Right lobe of liver (tissue), 6 donors: ENCODE results near the gene CCSAP. TPM values are rescaled to one million over a fixed set of nuclear protein-coding genes. Genes with fewer than 3 reads are reported as not detected.

Experiments used
- ATAC-seq, 4 donors: fragments of 200-7000 bp; cut with Tn5 transposase; one replicate each; pipeline ENCODE4 v1.9.1; 2020; ENCODE audit warnings: mild to moderate bottlenecking in 4 of 4, moderate library complexity in 4 of 4
- DNase-seq, 3 donors: peaks; one replicate each; pipeline ENCODE4 v3.0.0-alpha.2; 2020
- H3K27ac ChIP-seq, 3 donors: fragments of 200-600 bp; one replicate each; pipeline ENCODE4 v1.8.0; 2022
- H3K27me3 ChIP-seq, 2 donors: fragments of 200-600 bp; one replicate each; pipeline ENCODE4 v1.8.0; 2022
- H3K36me3 ChIP-seq, 4 donors: fragments of 200-600 bp; sonication (generic) in 1 of 4; one replicate each; pipeline versions ENCODE4 v1.5.1 to v1.8.0; 2017 to 2022; ENCODE audit warnings: control low read depth in 1 of 4
- H3K4me1 ChIP-seq, 4 donors: fragments of 200-600 bp; sonication (generic) in 1 of 4; one replicate each; pipeline versions ENCODE4 v1.5.1 to v1.8.0; 2017 to 2022; ENCODE audit warnings: control low read depth in 1 of 4
- H3K4me3 ChIP-seq, 3 donors: fragments of 200-600 bp; one replicate each; pipeline ENCODE4 v1.8.0; 2022
- H3K9me3 ChIP-seq, 4 donors: fragments of 200-600 bp; sonication (generic) in 1 of 4; one replicate each; pipeline versions ENCODE4 v1.5.1 to v1.8.0; 2017 to 2022; ENCODE audit warnings: control low read depth in 1 of 4
- CTCF ChIP-seq, 4 donors: fragments of 200-600 bp in 3 of 4; fragments of 450-650 bp in 1 of 4; IDR thresholded peaks; one replicate each; pipeline versions ENCODE4 v1.5.1 to v1.8.0; 2016 to 2022; ENCODE audit warnings: antibody characterized with exemption in 4 of 4, mild to moderate bottlenecking in 2 of 4
- POLR2A ChIP-seq: fragments of 450-650 bp; IDR thresholded peaks from one replicate; pipeline ENCODE4 v1.6.1; 2017; ENCODE audit warnings: antibody characterized with exemption, mild to moderate bottlenecking
- WGBS: methylation state at CpG from one replicate; pipeline ENCODE4 v1.1.6; 2018; ENCODE audit warnings: low coverage, low lambda C conversion rate; ENCODE audit not compliant: insufficient coverage; ENCODE audit errors: missing lambda C conversion rate; 5-methylcytosine and 5-hydroxymethylcytosine counted together
- intact Hi-C, 2 donors: fragments of 100-400 bp; cut with DNase I; formaldehyde crosslinking; loops; one replicate each; pipeline versions ENCODE4 v1.11.2 to v1.14.1; 2022
- total RNA-seq, 6 experiments: library from RNA; depleted of rRNA in 2 of 6; stranded (reverse); fragments of >200 nt in 2 of 6; fragmentation: NEBNext Ultra II Directional in 3 of 6; extraction: Animal tissue kit (Norgen Biotek cat#: 25700) in 3 of 6; gene quantifications; one replicate each; pipeline versions ENCODE4 v1.1.0 to v1.2.4, GENCODE V29; 2016 to 2023
- donor health status: DM: no; HTN: yes; CAD: no.
- donor health status: DM: no; HTN: no; CAD: no.
- donor health status: DM: no; HTN: no; CAD: no.
- donor health status: DM: no; HTN: yes; CAD: no.
- donor health status: DM: no; HTN: yes; CAD: no.

CCSAP gene
- total RNA-seq, 6 experiments from 2014 or later, result 1.4 to 3.2 (median 1.7) TPM

GRCh38 chr1:229309074-229309473, 33.8 kb downstream of the CCSAP start:
- H3K27me3 ChIP-seq, result no peaks in the 10 kb centered on the region
- TF ChIP-seq POLR2A (no peak), CTCF (IDR thresholded peaks at IDR 0.05) (no peak)
- H3K27ac ChIP-seq, result no peak overlapping the region
- no peaks in the 10 kb centered on the region for H3K9me3 ChIP-seq
- DNase-seq, result no peak
- intact Hi-C loops, result no loop called here
- H3K36me3 ChIP-seq, result peaks cover 0 to 27% (median 15%) of the 10 kb centered on the region in 4 donors
- no peak for ATAC-seq
- 50% methylated on average over 1 of the region's 1 CpG for WGBS
- no peak overlapping the region for H3K4me3 ChIP-seq
- H3K4me1 ChIP-seq, result peaks cover 0 to 17% (median 4%) of the 10 kb centered on the region in 4 donors

GRCh38 chr1:229305392-229305791, 37.5 kb downstream of the CCSAP start:
- peaks cover 0 to 59% (median 16%) of the 10 kb centered on the region in 4 donors for H3K36me3 ChIP-seq
- WGBS, result 62% methylated on average over 2 of the region's 2 CpGs

GRCh38 chr1:229303855-229304254, 39.0 kb downstream of the CCSAP start:
- Histone ChIP-seq H3K9me3 (no peaks in the 10 kb centered on the region), H3K4me3 (no peak overlapping the region), H3K27me3 (no peaks in the 10 kb centered on the region), H3K27ac (no peak overlapping the region), H3K4me1 (peaks cover 0 to 17% (median 0%) of the 10 kb centered on the region in 4 donors), H3K36me3 (peaks cover 0 to 73% (median 20%) of the 10 kb centered on the region in 4 donors)
- no peak for TF ChIP-seq POLR2A
- intact Hi-C loops, result no loop called here
- ATAC-seq (no peak), DNase-seq (no peak)
- WGBS, result 92% methylated on average over 4 of the region's 4 CpGs

More at GRCh38 chr1:229305392-229305791, 37.5 kb downstream of the CCSAP start:
- TF ChIP-seq POLR2A (no peak), CTCF (IDR thresholded peaks at IDR 0.05) (no peak)
- Histone ChIP-seq H3K27me3 (no peaks in the 10 kb centered on the region), H3K9me3 (no peaks in the 10 kb centered on the region), H3K4me3 (no peak overlapping the region), H3K4me1 (peaks cover 0 to 10% (median 0%) of the 10 kb centered on the region in 4 donors), H3K27ac (no peak overlapping the region)
- no peak for DNase-seq
- intact Hi-C loops, result no loop called here
- no peak for ATAC-seq

- ATAC-seq (no peak), DNase-seq (no peak)
- Histone ChIP-seq H3K4me3 (no peak overlapping the region), H3K27me3 (no peaks in the 10 kb centered on the region), H3K27ac (no peak overlapping the region), H3K9me3 (no peaks in the 10 kb centered on the region), H3K36me3 (peaks cover 0 to 74% (median 19%) of the 10 kb centered on the region in 4 donors), H3K4me1 (peaks cover 0 to 18% (median under 1%) of the 10 kb centered on the region in 4 donors)
- intact Hi-C loops, result no loop called here
- WGBS, result 91% methylated on average over 8 of the region's 8 CpGs
- no peak for TF ChIP-seq CTCF (IDR thresholded peaks at IDR 0.05)
- TF ChIP-seq POLR2A, result no peak
These were observed 40.1 kb downstream of the CCSAP start for GRCh38 chr1:229302740-229303139.

GRCh38 chr1:229300099-229300757, 42.6 kb downstream of the CCSAP start:
- H3K27ac ChIP-seq, result no peak overlapping the region
- DNase-seq, result no peak
- intact Hi-C loops, result no loop called here
- TF ChIP-seq CTCF (IDR thresholded peaks at IDR 0.05) (no peak), POLR2A (no peak)
- H3K36me3 ChIP-seq, result peaks cover 0 to 59% (median 16%) of the 10 kb centered on the region in 4 donors
- H3K27me3 ChIP-seq, result no peaks in the 10 kb centered on the region
- H3K4me1 ChIP-seq, result peaks cover 0 to 18% (median 2%) of the 10 kb centered on the region in 4 donors
- H3K4me3 ChIP-seq, result no peak overlapping the region
- 95% methylated on average over 6 of the region's 6 CpGs for WGBS
- H3K9me3 ChIP-seq, result no peaks in the 10 kb centered on the region
- ATAC-seq, result no peak
